HG02973 (cell line): Measurements from ENCODE around the gene HSPB1.
A peak's percentile ranks its signal among the peaks of the same experiment; 100 is the strongest.
"Not testable (repeated sequence)": the region's sequence is repeated elsewhere in the genome, so short reads cannot be mapped to it uniquely, and the experiment has no call there.

Experiments used
- ATAC-seq: cut with Tn5 transposase; IDR thresholded peaks from one replicate; pipeline ENCODE4 v1.9.1; 2021; ENCODE audit warnings: moderate library complexity; ENCODE audit not compliant: unreplicated experiment

The HSPB1 gene

DNA sequence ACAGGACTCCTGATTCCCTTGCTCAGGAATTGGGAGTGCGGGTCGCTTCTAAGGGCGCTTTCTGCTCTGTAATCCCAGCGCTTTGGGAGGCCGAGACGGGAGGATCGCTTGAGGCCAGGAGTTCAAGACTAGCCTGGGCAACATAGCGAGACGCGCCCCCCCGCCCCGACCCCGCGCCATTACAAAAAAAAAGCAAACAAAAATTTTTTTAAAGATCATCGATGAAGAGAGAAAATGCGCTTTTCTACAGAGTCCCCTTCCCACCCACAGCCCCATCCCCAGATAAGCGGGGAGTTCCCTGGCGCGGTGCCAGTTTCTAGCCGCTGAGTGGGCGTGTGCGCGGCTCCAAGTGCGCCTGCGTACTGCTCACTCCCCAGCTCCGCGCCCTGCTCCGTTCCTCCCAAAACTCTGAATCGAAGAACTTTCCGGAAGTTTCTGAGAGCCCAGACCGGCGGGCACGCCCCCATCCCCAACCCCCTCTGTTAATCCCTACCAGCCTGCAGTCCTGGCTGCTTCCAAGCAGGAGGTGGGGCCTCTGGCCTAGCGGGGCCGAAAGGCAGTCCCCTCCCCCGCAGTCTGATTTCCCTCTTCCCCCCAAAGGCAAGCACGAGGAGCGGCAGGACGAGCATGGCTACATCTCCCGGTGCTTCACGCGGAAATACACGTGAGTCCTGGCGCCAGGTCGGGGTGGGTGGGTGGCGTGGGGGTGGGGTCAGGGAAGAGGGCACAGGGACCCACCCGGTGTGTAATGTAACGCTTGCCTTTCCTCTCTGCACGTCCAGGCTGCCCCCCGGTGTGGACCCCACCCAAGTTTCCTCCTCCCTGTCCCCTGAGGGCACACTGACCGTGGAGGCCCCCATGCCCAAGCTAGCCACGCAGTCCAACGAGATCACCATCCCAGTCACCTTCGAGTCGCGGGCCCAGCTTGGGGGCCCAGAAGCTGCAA, 1.0 kb downstream of the HSPB1 start:
- ATAC-seq: no peak

DNA sequence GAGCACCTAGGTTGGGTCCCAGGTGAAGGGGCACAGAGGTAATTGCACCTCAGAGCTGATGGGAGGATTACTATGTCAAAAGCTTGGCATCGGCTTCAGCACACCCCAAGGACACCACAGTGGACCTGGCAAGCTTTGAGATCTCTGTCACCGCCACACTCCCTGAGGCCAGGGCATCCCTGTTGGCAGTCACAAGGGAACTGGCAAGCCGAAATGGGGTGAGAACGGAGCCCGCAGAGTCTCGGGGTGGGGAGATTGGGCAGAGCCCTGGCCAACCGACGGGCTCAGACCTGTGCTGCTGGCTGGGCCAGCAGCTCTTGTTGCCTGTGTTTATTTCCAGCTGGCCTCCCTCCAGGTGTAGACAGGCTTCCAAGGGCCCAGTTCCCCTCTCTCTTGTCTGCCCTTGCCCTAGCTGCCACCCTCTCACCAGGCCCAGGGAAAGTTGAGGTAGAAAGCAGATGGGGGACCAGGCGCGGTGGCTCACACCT, 2.5 kb downstream of the HSPB1 start:
- no peak for ATAC-seq

DNA sequence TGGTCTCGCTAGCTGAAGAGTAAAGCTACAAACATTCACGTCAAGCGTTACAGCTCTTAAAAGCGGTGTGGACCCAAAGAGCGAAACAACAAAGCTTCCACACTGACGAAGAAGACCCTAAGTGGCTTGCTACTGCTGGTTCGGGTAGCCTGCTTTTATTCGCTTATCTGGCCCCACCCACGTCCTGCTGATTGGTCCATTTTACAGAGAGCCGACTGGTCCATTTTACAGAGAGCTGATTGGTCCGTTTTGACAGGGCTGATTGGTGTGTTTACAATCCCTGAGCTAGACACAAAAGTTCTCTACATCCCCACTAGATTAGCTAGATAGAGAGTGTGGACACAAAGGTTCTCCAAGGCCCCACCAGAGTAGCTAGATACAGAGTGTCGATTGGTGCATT, 6.4 kb downstream of the HSPB1 start:
- not testable (repeated sequence) for ATAC-seq

DNA sequence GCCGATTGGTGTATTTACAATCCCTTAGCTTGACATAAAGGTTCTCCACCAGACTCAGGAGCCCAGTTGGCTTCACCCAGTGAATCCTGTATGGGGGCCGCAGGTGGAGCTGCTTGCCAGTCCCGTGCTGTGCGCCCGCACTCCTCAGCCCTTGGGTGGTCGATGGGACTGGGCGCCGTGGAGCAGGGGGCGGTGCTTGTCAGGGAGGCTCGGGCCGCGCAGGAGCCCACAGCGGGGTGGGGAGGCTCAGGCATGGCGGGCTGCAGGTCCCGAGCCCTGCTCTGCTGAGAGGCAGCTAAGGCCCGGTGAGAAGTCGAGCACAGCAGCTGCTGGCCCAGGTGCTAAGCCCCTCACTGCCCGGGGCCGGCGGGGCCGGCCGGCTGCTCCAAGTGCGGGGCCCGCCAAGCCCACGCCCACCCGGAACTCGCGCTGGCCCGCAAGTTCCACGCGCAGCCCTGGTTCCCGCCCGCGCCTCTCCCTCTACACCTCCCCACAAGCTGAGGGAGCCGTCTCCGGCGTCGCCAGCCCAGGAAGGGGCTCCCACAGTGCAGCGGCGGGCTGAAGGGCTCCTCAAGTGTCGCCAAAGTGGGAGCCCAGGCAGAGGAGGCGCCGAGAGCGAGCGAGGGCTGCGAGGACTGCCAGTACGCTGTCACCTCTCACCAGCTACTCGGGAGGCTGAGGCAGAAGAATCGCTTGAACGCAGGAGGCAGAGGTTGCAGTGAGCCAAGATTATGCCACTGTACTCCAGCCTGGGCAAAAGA, 7.0 kb downstream of the HSPB1 start:
- ATAC-seq: not testable (repeated sequence)

DNA sequence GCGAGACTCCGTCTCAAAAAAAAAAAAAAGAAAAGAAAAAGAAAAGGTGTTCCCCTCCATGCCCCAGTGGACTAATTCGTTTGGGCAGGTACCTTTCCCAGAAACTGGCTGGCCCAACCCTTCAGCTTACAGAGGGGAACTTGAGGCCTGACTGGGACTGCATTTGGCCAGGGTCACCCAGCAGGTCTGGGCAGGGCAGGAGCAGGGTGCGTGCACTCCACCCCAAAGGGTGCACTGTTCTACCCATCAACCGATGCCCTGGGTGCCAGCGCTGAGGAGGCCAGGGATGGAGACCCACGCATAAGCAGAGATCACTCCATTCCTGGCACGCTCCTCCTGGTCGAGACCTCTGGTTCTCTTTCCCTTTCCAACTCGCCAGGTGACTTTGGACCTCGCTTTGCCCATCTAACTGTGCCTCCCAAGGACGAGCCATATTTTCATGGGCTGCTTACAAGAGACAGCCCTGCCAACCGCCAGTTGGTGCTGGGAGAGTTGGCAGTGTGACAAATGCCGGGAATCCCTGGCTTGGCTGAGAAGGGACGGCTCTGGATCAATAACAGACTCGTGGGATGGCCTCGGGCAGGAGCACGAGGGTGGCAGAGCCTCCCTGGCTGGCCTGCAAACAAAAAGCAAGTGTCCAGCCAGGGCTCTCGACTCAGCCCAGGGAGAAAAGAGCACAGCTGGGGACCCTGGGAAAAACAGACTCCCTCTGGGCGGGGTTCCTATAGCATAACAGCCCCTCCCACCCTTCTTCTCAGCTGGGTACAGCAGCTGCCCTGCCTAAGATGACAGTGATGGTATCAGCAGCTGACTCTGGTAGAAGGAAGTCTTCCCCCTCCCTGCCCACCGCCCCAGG, 7.9 kb downstream of the HSPB1 start:
- no peak for ATAC-seq

DNA sequence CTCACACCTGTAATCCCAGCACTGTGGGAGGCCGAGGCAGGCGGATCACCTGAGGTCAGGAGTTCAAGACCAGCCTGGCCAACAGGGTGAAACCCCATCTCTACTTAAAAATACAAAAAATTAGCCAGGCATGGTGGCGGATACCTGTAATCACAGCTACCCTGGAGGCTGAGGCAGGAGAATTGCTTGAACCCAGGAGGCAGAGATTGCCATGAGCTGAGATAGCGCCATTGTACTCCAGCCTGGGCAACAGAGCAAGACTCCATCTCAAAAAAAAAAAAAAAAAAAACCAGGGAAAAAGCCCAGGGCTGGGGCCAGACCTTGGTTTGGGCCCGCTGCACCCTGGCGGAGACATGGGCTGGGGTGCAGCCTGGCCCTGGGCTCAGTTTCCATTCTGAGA, 9.4 kb downstream of the HSPB1 start:
- ATAC-seq: not testable (repeated sequence)

DNA sequence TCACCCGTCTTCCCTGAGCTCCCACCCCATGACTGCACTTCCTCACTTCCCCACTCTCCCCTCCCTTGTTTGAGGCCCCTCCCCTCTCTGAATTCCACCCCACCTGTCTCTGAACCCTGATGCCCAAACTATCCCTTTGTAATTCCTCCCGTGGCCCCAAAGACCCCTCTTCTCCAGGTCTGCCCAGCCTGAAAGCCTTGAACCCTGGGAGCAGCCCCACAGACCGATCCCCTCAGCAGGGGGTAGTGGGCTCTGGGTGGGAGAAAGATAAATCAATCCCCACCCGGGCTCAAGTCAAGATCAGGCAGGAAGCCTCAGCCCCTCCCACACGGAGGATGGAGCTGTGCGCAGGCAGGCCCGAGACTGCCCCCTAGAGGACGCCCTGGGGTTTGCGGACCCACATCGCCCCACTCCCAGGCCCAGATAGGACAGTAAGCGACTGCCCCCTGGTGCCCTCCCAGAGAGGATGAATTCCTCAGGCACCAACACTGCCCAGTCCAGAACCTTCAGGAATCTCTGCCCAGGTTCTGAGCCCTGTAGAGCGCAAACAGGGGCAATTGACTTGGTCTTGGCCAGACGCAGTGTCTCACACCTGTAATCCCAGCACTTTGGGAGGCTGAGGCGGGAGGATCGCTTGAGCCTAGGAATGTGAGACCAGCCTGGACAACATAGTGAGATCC, 11.7 kb downstream of the HSPB1 start:
- ATAC-seq: peak; percentile 38

DNA sequence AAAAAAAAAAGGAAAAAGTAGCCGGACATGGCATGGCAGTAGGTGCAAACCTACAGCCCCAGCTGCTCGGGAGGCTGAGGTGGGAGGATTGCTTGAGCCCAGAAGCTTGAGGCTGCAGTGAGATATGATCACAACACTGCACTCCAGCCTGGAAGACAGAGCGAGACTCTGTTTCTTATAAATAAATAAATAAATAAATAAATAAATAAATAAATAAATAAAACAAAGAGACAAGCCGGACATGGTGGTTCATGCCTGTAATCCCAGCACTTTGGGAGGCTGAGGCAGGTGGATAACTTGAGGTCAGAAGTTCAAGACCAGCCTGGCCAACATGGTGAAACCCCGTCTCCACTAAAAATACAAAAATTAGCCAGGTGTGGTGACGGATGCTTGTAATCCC, 12.3 kb downstream of the HSPB1 start:
- not testable (repeated sequence) for ATAC-seq

DNA sequence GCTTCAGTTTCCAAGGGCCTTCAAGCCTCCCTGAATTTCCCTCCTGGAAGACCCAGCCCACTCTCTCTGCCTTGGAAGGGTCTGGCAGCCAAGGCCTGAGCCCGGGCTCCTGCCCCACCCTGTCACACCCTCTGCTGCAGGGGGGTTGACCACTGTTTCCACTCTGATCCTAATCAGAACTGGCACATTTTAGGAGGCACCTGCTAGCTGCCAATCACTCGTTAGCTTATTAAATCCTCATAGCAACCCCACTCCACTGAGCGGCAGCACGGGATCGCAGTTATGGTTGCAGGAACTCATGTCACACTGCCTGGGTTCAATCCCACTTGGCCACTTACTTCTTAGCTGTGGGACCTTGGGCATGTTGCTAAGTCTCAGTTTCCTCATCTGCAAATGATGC, 12.9 kb downstream of the HSPB1 start:
- ATAC-seq: no peak

DNA sequence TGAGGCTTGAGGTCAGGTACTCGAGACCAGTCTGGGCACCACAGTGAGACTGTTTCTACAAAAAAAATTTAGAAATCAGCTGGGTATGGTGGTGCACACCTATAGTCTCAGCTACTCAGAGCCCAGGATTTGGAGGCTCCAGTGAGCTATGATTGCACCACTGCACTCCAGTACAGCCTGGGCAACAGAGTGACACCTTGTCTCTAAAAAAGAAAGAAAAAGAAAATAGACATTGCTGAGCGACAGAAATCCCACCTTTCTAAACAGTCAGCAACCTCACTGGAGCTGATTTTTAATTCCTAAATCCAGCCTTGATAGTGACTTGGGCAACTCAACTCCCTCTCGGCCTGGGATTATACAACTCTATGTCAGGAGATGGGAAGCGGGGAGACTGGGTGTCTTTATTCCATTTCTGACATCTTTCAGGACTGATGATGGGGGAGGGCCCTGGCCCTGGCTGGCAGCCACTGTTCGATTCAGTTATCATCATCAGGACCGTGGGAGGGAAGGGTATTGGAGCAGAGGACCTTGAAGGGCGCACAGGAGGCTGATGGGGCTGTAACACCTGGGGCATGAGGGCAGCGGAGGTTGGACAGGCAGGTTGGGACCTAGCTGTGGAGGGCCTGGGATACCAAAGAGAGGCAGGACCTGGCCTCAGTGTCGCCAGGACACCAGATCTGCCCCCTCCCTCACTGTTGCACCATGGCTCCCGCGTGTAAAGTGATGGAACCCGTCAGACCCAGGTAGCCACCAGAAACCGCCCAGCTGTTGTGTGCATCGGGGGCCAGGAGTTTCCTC, 14.7 kb downstream of the HSPB1 start:
- no peak for ATAC-seq

DNA sequence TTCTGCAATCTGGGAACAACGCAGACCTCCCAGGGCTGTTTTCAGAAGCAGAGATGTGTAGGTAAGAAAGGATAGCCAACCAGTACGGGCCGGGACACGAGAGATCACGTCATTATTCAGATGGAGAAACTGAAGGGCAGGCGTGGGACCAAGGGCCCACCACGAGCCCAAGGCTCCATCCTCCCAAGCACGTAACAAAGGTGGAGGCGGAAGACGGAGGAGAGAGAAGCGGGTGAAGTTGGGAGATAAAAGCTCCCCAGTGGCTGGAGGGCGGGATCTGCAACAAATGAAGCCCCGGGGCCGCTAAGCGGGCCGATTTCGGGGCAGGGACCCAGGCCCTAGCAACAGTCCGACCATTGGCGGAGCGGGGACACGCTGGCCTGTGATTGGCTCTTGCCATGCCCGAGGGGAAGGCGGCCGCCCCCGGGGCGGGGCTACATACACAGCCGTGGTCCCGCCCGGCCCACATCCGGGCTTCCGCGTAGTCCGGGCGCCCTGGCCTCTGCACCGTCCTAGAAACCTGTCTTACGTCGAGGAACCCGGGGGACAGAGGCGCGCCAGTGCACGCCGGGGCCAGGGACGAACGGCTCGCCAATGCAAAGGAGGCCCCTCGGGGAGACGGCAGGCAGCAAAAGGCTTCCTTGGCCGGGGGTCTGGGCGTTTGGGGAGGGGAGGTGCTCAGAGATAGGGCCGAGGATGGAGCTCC, 15.5 kb downstream of the HSPB1 start:
- peak; percentile 87 for ATAC-seq

DNA sequence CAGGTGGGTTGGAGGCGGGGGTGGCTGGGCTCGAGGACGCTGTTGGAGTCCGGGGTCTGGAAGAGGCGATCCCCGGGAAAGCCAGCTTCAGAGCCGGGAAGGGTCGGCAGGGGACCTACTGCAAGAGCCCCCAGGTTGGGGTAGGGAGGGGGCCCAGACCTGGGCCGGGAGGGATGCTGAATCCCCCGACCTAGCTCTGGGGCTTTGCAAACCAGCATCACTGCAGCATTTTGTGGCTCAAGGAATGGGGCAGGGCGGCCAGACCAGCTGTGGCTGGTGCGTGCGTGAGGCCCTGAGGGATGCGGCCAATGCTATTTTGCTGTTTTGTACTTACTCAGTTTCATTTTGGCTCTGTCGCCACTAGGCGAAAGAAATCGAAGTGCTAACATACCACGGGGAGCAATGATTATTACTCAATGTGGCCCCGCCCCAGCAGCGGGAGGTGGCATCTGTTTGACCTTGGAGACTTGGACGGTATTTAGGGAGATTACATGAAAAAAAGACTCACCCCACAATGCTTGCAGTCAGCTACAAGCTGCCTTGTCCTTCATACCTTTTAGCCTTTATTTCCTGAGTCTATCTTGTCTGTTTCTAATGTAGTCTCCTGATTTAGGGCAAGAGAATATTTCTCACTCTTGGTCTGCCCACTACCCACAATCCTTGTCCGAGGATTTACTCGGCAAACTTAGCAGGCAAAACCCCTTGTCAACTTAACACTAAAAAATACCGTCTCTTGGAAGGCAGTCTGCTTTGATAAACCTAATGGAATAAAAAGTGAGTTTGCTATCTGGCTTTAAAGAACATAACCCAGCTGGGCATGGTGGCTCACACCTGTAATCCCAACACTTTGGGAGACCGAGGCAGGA, 16.2 kb downstream of the HSPB1 start:
- peak; percentile 45 for ATAC-seq

DNA sequence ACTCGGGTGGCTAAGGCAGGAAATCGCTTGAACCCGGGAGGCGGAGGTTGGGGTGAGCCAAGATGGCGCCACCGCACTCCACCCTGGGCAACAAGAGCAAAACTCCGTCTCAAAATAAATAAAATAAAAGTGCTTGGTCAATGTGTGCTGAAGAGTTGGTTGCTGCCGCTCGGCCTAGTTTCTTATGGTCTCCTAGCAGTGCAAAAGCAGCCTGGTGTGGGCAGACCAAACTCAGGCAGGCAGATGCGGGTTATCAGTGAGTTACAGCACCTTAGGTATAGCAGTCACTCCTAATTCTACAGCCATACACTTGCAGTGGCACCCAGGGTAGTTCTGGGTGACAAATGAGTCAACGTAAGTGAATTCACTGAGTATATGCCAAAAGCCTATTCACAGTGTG, 22.6 kb downstream of the HSPB1 start:
- no peak for ATAC-seq

DNA sequence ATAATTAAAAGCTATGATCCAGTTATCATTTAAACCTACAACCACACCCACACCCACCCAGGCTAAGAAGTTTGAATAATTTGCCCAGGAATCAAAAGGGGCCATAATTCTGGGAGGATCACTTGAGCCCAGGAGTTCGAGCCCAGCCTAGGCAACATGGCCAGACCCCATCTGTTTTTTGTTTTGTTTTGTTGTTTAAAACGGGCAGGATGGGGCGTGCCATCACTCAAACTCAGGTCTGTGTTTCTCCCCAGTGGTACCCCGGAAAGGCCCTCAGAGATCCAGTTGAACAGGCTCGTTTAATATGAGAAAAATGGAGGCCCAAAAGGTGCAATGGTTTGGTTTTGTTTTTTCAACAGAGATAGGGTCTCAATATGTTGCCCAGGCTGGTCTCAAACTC, 23.3 kb downstream of the HSPB1 start:
- ATAC-seq: no peak

DNA sequence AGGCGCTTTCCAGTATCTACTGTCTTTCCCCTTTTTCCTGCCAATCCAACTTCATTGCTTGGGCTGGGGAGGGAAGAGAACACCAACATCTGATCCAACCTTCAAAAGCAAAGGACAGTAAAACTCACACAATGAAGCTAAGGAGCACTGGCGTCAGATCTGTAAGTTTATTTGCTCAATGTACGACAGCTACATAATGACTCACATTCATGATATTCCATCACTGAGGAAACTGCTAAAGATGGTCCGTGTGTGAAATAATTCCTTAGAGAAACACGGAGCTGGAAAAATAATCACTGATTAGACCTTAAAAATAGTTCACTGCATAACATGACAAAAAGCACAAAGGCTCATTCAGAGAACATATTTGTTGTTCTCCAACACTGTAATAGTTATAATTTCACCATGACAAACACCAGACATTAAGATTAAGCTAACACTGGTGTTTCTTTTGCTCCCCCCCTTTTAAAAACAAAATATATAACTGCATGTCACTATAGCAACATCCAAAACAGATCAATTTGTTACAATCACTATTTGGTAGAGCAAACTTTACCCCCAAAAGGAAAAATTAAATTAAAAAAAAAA, 24.3 kb downstream of the HSPB1 start:
- ATAC-seq: no peak

DNA sequence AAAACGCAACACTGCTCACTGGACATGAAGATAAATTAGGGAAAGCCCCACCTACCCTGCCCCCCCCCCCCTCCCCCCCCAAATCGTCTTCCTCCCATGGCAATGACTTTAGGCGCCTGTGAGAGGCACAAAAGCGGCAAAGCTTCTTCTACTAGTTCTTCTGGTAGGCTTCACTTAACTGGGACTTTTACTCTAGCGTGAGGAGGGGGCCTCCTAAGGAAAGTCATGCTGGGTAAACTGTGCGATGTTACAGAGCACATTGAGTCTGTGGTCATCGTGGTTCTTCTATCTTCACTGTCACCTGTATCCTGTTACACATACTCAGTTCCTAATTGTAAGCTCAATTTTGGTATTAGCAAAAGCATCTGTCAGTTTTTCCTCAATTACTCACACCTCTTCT, 25.1 kb downstream of the HSPB1 start:
- ATAC-seq: no peak

DNA sequence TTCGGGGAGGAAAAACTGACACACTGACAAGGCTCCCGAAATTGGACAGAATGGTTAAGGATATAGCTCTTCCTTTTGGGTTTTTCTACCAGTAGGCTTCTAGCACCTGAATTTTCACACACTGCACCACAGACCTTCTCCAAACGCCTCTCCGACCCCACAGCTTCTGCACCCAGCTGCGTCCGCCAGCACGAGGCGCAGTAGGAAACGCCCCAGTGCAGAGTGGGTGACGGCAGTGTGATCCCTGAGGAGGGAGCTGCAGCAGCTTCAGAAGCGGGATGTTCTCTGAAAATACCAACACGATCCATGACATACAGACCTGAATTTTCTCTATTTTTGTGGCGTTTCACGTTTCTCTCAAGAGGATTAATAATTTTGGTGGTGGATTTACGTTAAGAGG, 25.9 kb downstream of the HSPB1 start:
- ATAC-seq: no peak

DNA sequence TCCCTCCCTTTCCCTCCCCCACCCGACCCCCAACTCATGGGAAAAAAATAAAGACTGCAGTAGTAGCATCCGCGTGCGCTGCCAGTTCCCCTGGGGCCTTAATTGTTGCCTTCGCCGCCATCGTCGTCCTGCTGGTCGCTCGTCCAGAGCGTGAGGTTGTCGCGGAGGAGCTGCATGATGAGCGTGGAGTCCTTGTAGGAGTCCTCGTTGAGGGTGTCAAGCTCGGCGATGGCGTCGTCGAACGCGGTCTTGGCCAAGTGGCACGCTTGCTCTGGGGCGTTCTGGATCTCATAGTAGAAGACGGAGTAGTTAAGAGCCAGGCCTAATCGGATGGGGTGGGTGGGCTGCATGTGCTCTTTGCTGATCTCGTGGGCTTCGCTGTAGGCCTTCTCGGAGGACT, 27.0 kb downstream of the HSPB1 start:
- ATAC-seq: no peak
